Activated CD8-positive, alpha-beta memory T cell treated with anti-CD3 and anti-CD28 coated beads for 48 hours (primary cell): Measurements from ENCODE around the gene STARD10.

ENCODE experiments used
- DNase-seq, 3 experiments: peaks; one replicate each; pipeline ENCODE4 v3.0.0-alpha.2; 2020; ENCODE audit warnings: low read depth in 2 of 3, low spot score in 2 of 3

The STARD10 gene

GRCh38 chr11:72730737-72731136 lies 63.1 kb downstream of the STARD10 start:
- DNase-seq, result no peak

GRCh38 chr11:72730243-72730642 lies 63.6 kb downstream of the STARD10 start:
- no peak for DNase-seq

- no peak for DNase-seq
These were observed 66.3 kb downstream of the STARD10 start for GRCh38 chr11:72727521-72727920.

GRCh38 chr11:72726266-72727220 lies 67.3 kb downstream of the STARD10 start:
- DNase-seq, result no peak

- DNase-seq, result no peak
These were observed 68.2 kb downstream of the STARD10 start for GRCh38 chr11:72725724-72726028.

- DNase-seq, result peak in 2 of 3 experiments; percentile 54 to 63
These were observed 68.8 kb downstream of the STARD10 start for GRCh38 chr11:72724851-72725723.

- no peak for DNase-seq
These were observed 69.8 kb downstream of the STARD10 start for GRCh38 chr11:72724021-72724551.

- DNase-seq, result no peak
These were observed 70.3 kb downstream of the STARD10 start for GRCh38 chr11:72723508-72723907.

- peak; percentile 62 to 71 (median 63) for DNase-seq
These were observed 71.6 kb downstream of the STARD10 start for GRCh38 chr11:72722050-72722748.

GRCh38 chr11:72721689-72722049 lies 72.2 kb downstream of the STARD10 start:
- no peak for DNase-seq

GRCh38 chr11:72721276-72721675 lies 72.6 kb downstream of the STARD10 start:
- no peak for DNase-seq

GRCh38 chr11:72720784-72721183 lies 73.1 kb downstream of the STARD10 start:
- DNase-seq, result no peak

- DNase-seq, result no peak
These were observed 73.8 kb downstream of the STARD10 start for GRCh38 chr11:72720047-72720446.

GRCh38 chr11:72719551-72719950 lies 74.3 kb downstream of the STARD10 start:
- DNase-seq, result no peak

GRCh38 chr11:72719144-72719543 lies 74.7 kb downstream of the STARD10 start:
- DNase-seq, result no peak

- DNase-seq, result no peak
These were observed 75.7 kb downstream of the STARD10 start for GRCh38 chr11:72718101-72718501.

GRCh38 chr11:72716788-72717435 lies 76.9 kb downstream of the STARD10 start:
- DNase-seq, result no peak

- DNase-seq, result no peak
These were observed 77.6 kb downstream of the STARD10 start for GRCh38 chr11:72716290-72716689.

GRCh38 chr11:72712841-72713240 lies 81.0 kb downstream of the STARD10 start:
- no peak for DNase-seq

GRCh38 chr11:72712168-72712751 lies 81.6 kb downstream of the STARD10 start:
- no peak for DNase-seq
